Measurements from ENCODE around the gene RGPD6. TPM values are rescaled to one million over a fixed set of nuclear protein-coding genes. Genes with fewer than 3 reads are reported as not detected.
"Not testable (repeated sequence)": the region's sequence is repeated elsewhere in the genome, so short reads cannot be mapped to it uniquely, and the experiment has no call there.

Gene RGPD6
- total RNA-seq, 2 experiments from 2014 or later: 0.16 to 0.38 TPM

GRCh38 chr2:110579216-110579965 lies 2.4 kb upstream of the RGPD6 start:
- H3K4me3 ChIP-seq (ENCODE audit: low read depth, low read length, poor library complexity, severe bottlenecking); BruUV-seq (replicated peaks); POLR2A ChIA-PET; H3K4me1 ChIP-seq (ENCODE audit: insufficient read depth, low read length, poor library complexity, severe bottlenecking); intact Hi-C loops (cut with micrococcal nuclease; ENCODE audit: unreplicated experiment); DNase-seq (ENCODE audit: low spot score); H3K36me3 ChIP-seq (ENCODE audit: insufficient read depth, low read length); H3K9me2 ChIP-seq (ENCODE audit: insufficient read depth, low read length); CTCF ChIA-PET (ENCODE audit: unreplicated experiment); H2AFZ ChIP-seq (ENCODE audit: low read length); H3K4me2 ChIP-seq (ENCODE audit: low read length); H4K20me1 ChIP-seq (ENCODE audit: insufficient read depth, low read length); H3K79me2 ChIP-seq (ENCODE audit: insufficient read depth, low read depth, low read length); H3K9me3 ChIP-seq (ENCODE audit: low read length); H3K27ac ChIP-seq (ENCODE audit: low read depth, low read length, poor library complexity, severe bottlenecking): not testable (repeated sequence)

GRCh38 chr2:110578429-110578828 lies 1.4 kb upstream of the RGPD6 start:
- not testable (repeated sequence) for BruUV-seq (replicated peaks)

GRCh38 chr2:110499755-110500377 lies 77.2 kb downstream of the RGPD6 start:
- H3K36me3 ChIP-seq (ENCODE audit: insufficient read depth, low read length); H3K4me2 ChIP-seq (ENCODE audit: low read length); BruUV-seq (replicated peaks); H2AFZ ChIP-seq (ENCODE audit: low read length); CTCF ChIA-PET (ENCODE audit: unreplicated experiment); H3K4me3 ChIP-seq (ENCODE audit: low read depth, low read length, poor library complexity, severe bottlenecking); H3K79me2 ChIP-seq (ENCODE audit: insufficient read depth, low read depth, low read length); intact Hi-C loops (cut with micrococcal nuclease; ENCODE audit: unreplicated experiment); H4K20me1 ChIP-seq (ENCODE audit: insufficient read depth, low read length); H3K4me1 ChIP-seq (ENCODE audit: insufficient read depth, low read length, poor library complexity, severe bottlenecking); H3K9me3 ChIP-seq (ENCODE audit: low read length); H3K27ac ChIP-seq (ENCODE audit: low read depth, low read length, poor library complexity, severe bottlenecking); DNase-seq (ENCODE audit: low spot score); POLR2A ChIA-PET; H3K9me2 ChIP-seq (ENCODE audit: insufficient read depth, low read length): not testable (repeated sequence)

More at GRCh38 chr2:110578429-110578828, 1.4 kb upstream of the RGPD6 start:
- H3K79me2 ChIP-seq (ENCODE audit: insufficient read depth, low read depth, low read length); DNase-seq (ENCODE audit: low spot score); intact Hi-C loops (cut with micrococcal nuclease; ENCODE audit: unreplicated experiment); H3K4me1 ChIP-seq (ENCODE audit: insufficient read depth, low read length, poor library complexity, severe bottlenecking); POLR2A ChIA-PET; H4K20me1 ChIP-seq (ENCODE audit: insufficient read depth, low read length); H3K4me2 ChIP-seq (ENCODE audit: low read length); H3K4me3 ChIP-seq (ENCODE audit: low read depth, low read length, poor library complexity, severe bottlenecking); H3K27ac ChIP-seq (ENCODE audit: low read depth, low read length, poor library complexity, severe bottlenecking); H3K9me2 ChIP-seq (ENCODE audit: insufficient read depth, low read length); H3K9me3 ChIP-seq (ENCODE audit: low read length); H2AFZ ChIP-seq (ENCODE audit: low read length); CTCF ChIA-PET (ENCODE audit: unreplicated experiment); H3K36me3 ChIP-seq (ENCODE audit: insufficient read depth, low read length): not testable (repeated sequence)

GRCh38 chr2:110496027-110496426 lies 81.0 kb downstream of the RGPD6 start:
- H2AFZ ChIP-seq (ENCODE audit: low read length); BruUV-seq (replicated peaks); H3K79me2 ChIP-seq (ENCODE audit: insufficient read depth, low read depth, low read length); H3K27ac ChIP-seq (ENCODE audit: low read depth, low read length, poor library complexity, severe bottlenecking); H3K4me2 ChIP-seq (ENCODE audit: low read length); H3K9me2 ChIP-seq (ENCODE audit: insufficient read depth, low read length); CTCF ChIA-PET (ENCODE audit: unreplicated experiment); intact Hi-C loops (cut with micrococcal nuclease; ENCODE audit: unreplicated experiment); H4K20me1 ChIP-seq (ENCODE audit: insufficient read depth, low read length); H3K4me1 ChIP-seq (ENCODE audit: insufficient read depth, low read length, poor library complexity, severe bottlenecking); H3K36me3 ChIP-seq (ENCODE audit: insufficient read depth, low read length); H3K4me3 ChIP-seq (ENCODE audit: low read depth, low read length, poor library complexity, severe bottlenecking); DNase-seq (ENCODE audit: low spot score); H3K9me3 ChIP-seq (ENCODE audit: low read length); POLR2A ChIA-PET: not testable (repeated sequence)

- H4K20me1 ChIP-seq (ENCODE audit: insufficient read depth, low read length); H3K9me2 ChIP-seq (ENCODE audit: insufficient read depth, low read length); intact Hi-C loops (cut with micrococcal nuclease; ENCODE audit: unreplicated experiment); H3K9me3 ChIP-seq (ENCODE audit: low read length); H3K27ac ChIP-seq (ENCODE audit: low read depth, low read length, poor library complexity, severe bottlenecking); H3K4me1 ChIP-seq (ENCODE audit: insufficient read depth, low read length, poor library complexity, severe bottlenecking); H3K4me2 ChIP-seq (ENCODE audit: low read length); CTCF ChIA-PET (ENCODE audit: unreplicated experiment); H3K79me2 ChIP-seq (ENCODE audit: insufficient read depth, low read depth, low read length); DNase-seq (ENCODE audit: low spot score); H3K36me3 ChIP-seq (ENCODE audit: insufficient read depth, low read length); BruUV-seq (replicated peaks); H2AFZ ChIP-seq (ENCODE audit: low read length); POLR2A ChIA-PET; H3K4me3 ChIP-seq (ENCODE audit: low read depth, low read length, poor library complexity, severe bottlenecking): not testable (repeated sequence)
Measured at GRCh38 chr2:110494488-110494887, 82.5 kb downstream of the RGPD6 start.

GRCh38 chr2:110488991-110489390 lies 88.0 kb downstream of the RGPD6 start:
- H3K79me2 ChIP-seq (ENCODE audit: insufficient read depth, low read depth, low read length); H3K9me2 ChIP-seq (ENCODE audit: insufficient read depth, low read length); POLR2A ChIA-PET; H2AFZ ChIP-seq (ENCODE audit: low read length); CTCF ChIA-PET (ENCODE audit: unreplicated experiment); H4K20me1 ChIP-seq (ENCODE audit: insufficient read depth, low read length); H3K4me1 ChIP-seq (ENCODE audit: insufficient read depth, low read length, poor library complexity, severe bottlenecking); H3K36me3 ChIP-seq (ENCODE audit: insufficient read depth, low read length); H3K4me2 ChIP-seq (ENCODE audit: low read length); DNase-seq (ENCODE audit: low spot score); H3K9me3 ChIP-seq (ENCODE audit: low read length); H3K4me3 ChIP-seq (ENCODE audit: low read depth, low read length, poor library complexity, severe bottlenecking); BruUV-seq (replicated peaks); intact Hi-C loops (cut with micrococcal nuclease; ENCODE audit: unreplicated experiment); H3K27ac ChIP-seq (ENCODE audit: low read depth, low read length, poor library complexity, severe bottlenecking): not testable (repeated sequence)
